Measurements from ENCODE around the gene CAB39L. TPM values are rescaled to one million over a fixed set of nuclear protein-coding genes. Genes with fewer than 3 reads are reported as not detected.

The CAB39L gene
- total RNA-seq, 1 experiment from 2014 or later, result 3.2 TPM

DNA sequence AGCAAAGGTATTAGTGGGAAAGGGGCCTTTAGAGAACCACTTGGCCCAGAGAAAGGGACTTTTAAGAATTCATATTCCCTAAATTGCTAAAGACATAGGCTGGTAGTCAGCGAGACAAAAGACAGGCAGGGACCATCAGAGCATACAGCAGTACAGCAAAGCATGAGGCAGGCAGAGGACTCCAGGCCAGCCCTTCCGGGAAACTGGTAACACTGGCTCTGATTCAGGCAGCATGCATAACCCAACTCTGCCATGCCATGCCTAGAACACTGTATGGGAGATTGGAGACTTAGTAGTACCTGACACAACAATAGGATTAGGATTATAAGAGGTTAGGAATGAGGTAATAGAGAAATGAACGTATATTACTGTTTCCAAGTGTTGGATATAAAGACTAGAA is 34.9 kb downstream of the CAB39L start:
- intact Hi-C loops (cut with micrococcal nuclease; ENCODE audit: unreplicated experiment), result no loop called here
- no peaks in the 10 kb centered on the region for H3K4me1 Mint-ChIP-seq (ENCODE audit: low read depth, unreplicated experiment)
- DNase-seq, result no peak
- H3K4me3 Mint-ChIP-seq (ENCODE audit: low read depth, unreplicated experiment), result no peak overlapping the region
- no peaks in the 10 kb centered on the region for H3K36me3 Mint-ChIP-seq (ENCODE audit: insufficient read depth, unreplicated experiment)
- H3K27me3 Mint-ChIP-seq (ENCODE audit: unreplicated experiment), result no peaks in the 10 kb centered on the region
- no TSS peak for BruUV-seq (replicated peaks)
- no peaks in the 10 kb centered on the region for H3K9me3 Mint-ChIP-seq (ENCODE audit: low read depth, unreplicated experiment)
- H3K27ac Mint-ChIP-seq (ENCODE audit: unreplicated experiment), result no peak overlapping the region
- CTCF ChIA-PET, result no interaction called here
- TF ChIP-seq, protein P1, sequence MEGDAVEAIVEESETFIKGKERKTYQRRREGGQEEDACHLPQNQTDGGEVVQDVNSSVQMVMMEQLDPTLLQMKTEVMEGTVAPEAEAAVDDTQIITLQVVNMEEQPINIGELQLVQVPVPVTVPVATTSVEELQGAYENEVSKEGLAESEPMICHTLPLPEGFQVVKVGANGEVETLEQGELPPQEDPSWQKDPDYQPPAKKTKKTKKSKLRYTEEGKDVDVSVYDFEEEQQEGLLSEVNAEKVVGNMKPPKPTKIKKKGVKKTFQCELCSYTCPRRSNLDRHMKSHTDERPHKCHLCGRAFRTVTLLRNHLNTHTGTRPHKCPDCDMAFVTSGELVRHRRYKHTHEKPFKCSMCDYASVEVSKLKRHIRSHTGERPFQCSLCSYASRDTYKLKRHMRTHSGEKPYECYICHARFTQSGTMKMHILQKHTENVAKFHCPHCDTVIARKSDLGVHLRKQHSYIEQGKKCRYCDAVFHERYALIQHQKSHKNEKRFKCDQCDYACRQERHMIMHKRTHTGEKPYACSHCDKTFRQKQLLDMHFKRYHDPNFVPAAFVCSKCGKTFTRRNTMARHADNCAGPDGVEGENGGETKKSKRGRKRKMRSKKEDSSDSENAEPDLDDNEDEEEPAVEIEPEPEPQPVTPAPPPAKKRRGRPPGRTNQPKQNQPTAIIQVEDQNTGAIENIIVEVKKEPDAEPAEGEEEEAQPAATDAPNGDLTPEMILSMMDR (IDR thresholded peaks at IDR 0.05; ENCODE audit: unreplicated experiment), result no peak

DNA sequence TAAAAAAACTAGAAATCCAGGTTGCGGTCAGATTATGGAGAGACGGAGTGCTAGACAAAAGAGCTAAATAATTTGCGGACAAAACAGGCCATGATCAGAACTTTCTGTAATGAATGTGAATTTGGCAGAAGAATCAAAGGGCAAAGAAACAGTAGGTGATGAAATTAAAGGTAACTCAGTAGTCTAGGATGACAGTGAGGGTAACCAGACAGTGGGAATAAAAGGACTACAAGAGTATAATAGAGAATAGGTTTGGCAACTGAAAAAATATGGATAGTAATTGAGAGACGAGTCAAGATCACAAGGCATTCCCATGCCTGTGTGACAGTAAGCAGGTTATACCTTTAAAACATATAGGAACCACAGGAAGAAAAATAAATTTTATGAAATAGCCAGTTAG is 35.9 kb downstream of the CAB39L start:
- Mint-ChIP-seq H3K27ac (ENCODE audit: unreplicated experiment) (no peak overlapping the region), H3K4me3 (ENCODE audit: low read depth, unreplicated experiment) (no peak overlapping the region), H3K9me3 (ENCODE audit: low read depth, unreplicated experiment) (no peaks in the 10 kb centered on the region), H3K36me3 (ENCODE audit: insufficient read depth, unreplicated experiment) (no peaks in the 10 kb centered on the region), H3K27me3 (ENCODE audit: unreplicated experiment) (no peaks in the 10 kb centered on the region), H3K4me1 (ENCODE audit: low read depth, unreplicated experiment) (no peaks in the 10 kb centered on the region)
- BruUV-seq (replicated peaks), result no TSS peak
- intact Hi-C loops (cut with micrococcal nuclease; ENCODE audit: unreplicated experiment), result no loop called here
- TF ChIP-seq, protein P1 (IDR thresholded peaks at IDR 0.05; ENCODE audit: unreplicated experiment), result no peak
- no peak for DNase-seq
- CTCF ChIA-PET, result interaction anchor here (0.7 kb wide), 1 partner anchor 372 kb away, joined by 5 read pairs; no protein-coding TSS in a partner anchor

DNA sequence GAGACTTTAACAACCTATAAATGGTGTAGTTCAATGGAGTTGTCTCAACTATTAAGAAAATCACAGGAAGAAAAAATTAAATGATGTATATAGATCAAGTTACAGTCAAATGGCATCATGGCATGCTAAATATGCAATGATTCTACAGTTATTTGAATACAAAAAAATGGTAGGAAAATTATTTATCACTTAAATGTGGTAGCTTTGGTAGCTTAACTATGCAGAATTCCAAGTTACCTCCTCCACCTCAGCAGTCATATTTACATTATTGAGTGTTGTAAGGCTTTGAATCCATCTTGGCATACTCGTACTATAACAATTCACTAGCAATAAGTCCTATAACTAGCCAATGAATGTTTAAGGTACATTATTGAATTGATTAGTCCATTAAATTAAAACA is 36.8 kb downstream of the CAB39L start:
- BruUV-seq (replicated peaks), result no TSS peak
- Mint-ChIP-seq H3K9me3 (ENCODE audit: low read depth, unreplicated experiment) (no peaks in the 10 kb centered on the region), H3K4me3 (ENCODE audit: low read depth, unreplicated experiment) (no peak overlapping the region), H3K27me3 (ENCODE audit: unreplicated experiment) (no peaks in the 10 kb centered on the region), H3K27ac (ENCODE audit: unreplicated experiment) (no peak overlapping the region), H3K36me3 (ENCODE audit: insufficient read depth, unreplicated experiment) (no peaks in the 10 kb centered on the region), H3K4me1 (ENCODE audit: low read depth, unreplicated experiment) (no peaks in the 10 kb centered on the region)
- CTCF ChIA-PET, result no interaction called here
- DNase-seq, result no peak
- TF ChIP-seq, protein P1 (IDR thresholded peaks at IDR 0.05; ENCODE audit: unreplicated experiment), result no peak
- intact Hi-C loops (cut with micrococcal nuclease; ENCODE audit: unreplicated experiment), result no loop called here

DNA sequence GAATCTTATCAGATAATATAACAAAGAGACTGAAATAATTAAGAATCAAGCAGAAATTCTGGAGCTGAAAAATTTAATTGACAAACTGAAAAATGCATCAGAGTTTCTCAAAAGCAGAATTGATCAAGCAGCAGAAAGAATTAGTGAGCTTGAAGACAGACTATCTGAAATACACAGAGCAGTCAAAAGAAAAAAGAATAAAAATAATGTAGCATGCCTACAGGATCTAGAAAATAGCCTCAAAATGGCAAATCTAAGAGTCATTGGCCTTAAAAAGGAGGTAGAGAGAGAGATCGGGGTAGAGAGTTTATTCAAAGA is 39.2 kb downstream of the CAB39L start:
- no peak overlapping the region for H3K4me3 Mint-ChIP-seq (ENCODE audit: low read depth, unreplicated experiment)
- no TSS peak for BruUV-seq (replicated peaks)
- H3K9me3 Mint-ChIP-seq (ENCODE audit: low read depth, unreplicated experiment), result no peaks in the 10 kb centered on the region
- H3K36me3 Mint-ChIP-seq (ENCODE audit: insufficient read depth, unreplicated experiment), result no peaks in the 10 kb centered on the region
- intact Hi-C loops (cut with micrococcal nuclease; ENCODE audit: unreplicated experiment), result no loop called here
- H3K27me3 Mint-ChIP-seq (ENCODE audit: unreplicated experiment), result no peaks in the 10 kb centered on the region
- DNase-seq, result no peak
- H3K4me1 Mint-ChIP-seq (ENCODE audit: low read depth, unreplicated experiment), result peaks cover 9% of the 10 kb centered on the region
- CTCF ChIA-PET, result no interaction called here
- TF ChIP-seq, protein P1 (IDR thresholded peaks at IDR 0.05; ENCODE audit: unreplicated experiment), result no peak
- H3K27ac Mint-ChIP-seq (ENCODE audit: unreplicated experiment), result no peak overlapping the region
